G401 (cell line): Measurements from ENCODE around the gene RRBP1. TPM values are rescaled to one million over a fixed set of nuclear protein-coding genes. Genes with fewer than 3 reads are reported as not detected.

Source experiments
- DNase-seq: peaks from one replicate; pipeline ENCODE4 v3.0.0-alpha.2; 2015; ENCODE audit warnings: low spot score
- in situ Hi-C: cut with HindIII; loops from 2 replicates; pipeline ENCODE4 v1.10.0; 2016; ENCODE audit warnings: low sequenced_read_pairs, mixed read lengths
- total RNA-seq: library from RNA; depleted of rRNA; stranded (reverse); fragments of >200 nt; shearing (Covaris generic); gene quantifications from 2 replicates; pipeline ENCODE4 v1.2.3, GENCODE V29; 2014

Gene RRBP1
- total RNA-seq, 1 experiment from 2014 or later, result 67.8 TPM

DNA sequence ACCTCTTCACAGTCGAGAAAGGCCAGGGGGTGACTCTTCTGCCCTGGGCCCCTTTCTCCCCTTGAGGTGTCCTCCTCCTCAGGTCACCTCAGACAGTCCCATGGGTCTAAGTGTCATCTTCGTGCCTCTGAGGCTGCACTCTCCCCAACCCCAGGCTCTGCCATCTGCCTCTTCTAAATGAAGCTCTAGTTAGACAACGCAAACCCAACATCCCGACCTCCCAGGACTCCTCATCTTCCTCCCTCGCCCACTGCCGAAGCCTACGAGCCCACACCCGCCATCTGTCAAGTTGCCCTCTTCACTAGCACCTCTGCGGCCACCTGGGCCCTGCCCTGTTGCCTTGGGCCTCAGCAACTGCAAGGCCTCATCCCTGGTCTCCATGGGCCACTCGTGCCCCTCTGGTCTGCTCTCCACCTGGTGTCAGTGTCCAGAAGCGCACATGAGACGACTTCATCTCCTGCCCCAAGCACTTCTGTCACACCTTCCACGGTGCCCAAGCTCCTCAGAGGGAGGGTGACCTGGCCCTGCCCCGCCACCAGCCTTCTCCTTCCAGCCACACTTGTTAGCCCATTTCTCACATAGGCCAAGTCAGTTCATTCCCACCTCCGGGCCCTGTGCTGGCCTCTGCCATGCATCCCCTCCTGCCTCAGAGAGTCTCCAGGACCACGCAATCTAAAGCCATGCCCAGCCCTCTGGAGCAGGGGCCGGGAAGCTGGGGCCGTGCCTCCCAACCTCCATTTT is 53.8 kb downstream of the RRBP1 start:
- in situ Hi-C loops, result no loop called here
- no peak for DNase-seq

DNA sequence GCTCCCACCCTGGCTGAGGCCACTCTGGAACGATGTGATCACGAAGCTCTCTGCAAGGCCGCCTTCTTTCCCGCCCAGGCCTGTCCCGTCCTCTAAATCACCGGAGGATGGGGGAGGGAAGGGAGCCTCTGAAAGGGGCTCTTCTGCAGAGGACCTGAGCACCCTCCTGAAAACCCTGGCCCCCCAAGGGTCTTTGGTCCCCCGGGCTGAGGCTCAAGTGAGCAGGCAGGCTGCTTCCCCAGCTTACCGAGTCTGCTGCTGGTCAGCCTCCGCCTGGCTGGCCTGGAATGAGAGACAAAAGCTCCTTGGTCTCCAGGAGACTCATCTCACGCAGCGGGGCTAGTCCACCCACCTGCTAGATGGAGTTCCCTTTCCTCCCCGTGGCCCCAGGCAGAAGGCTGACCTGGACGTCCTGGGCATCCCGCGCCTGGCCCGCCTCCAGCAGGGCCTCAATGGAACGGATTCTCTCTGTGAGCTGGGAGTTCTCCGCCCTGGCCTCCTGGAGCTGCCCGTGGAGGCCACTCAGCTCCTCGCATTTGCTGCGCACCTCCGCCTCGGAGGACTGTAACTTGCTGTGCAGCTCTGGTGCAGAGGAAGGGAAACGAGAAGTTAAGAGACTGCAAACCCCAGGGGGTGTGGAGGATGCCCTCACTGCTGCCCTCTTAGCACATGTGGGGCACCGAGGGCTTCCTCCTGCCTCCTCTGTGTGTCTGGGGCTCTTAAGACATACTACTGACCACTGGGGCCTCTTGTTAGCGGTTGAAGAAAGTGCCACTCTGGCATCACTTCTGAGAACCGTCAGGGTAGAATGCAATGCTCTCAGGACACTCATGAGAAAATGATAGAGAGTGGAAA is 54.7 kb downstream of the RRBP1 start:
- DNase-seq, result no peak
- in situ Hi-C loops, result no loop called here

DNA sequence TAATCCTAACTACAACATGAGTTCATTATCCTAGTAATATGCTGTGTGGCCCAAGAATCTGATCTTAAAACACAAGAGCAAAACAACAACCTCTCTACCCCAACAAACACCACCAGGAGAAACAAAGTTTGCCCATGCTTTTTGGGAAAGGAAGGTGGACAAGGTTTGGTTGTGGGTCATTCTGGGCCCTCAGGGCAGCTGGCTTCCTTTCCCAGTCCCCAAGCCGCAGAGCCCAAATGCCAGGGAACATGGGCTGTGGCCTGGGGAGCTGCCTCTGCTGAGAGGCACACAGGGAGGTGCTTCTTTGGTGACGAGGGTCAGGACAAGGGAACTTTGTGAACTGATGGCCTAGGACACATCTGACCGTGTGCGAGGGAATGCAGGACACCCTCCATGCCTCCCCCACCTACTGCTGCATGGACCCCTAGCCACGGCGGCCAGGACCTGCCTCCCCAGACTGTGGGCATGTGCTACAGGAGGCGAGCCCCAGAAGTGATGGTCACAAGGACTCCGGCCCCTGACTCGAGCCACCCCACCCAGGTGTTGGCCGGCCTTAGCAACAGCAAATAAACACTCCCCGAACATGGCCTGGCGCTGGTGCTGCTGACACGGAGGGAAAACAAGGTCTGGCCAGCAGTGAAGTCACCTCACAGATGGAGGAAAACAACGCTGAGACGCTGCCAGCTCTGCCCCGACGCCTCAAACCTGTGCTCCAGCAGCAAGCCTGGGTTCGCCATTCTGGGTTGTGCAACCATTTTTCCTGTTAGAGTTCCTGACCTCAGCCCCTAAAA is 55.6 kb downstream of the RRBP1 start:
- in situ Hi-C loops, result no loop called here
- DNase-seq, result peak; percentile 47

DNA sequence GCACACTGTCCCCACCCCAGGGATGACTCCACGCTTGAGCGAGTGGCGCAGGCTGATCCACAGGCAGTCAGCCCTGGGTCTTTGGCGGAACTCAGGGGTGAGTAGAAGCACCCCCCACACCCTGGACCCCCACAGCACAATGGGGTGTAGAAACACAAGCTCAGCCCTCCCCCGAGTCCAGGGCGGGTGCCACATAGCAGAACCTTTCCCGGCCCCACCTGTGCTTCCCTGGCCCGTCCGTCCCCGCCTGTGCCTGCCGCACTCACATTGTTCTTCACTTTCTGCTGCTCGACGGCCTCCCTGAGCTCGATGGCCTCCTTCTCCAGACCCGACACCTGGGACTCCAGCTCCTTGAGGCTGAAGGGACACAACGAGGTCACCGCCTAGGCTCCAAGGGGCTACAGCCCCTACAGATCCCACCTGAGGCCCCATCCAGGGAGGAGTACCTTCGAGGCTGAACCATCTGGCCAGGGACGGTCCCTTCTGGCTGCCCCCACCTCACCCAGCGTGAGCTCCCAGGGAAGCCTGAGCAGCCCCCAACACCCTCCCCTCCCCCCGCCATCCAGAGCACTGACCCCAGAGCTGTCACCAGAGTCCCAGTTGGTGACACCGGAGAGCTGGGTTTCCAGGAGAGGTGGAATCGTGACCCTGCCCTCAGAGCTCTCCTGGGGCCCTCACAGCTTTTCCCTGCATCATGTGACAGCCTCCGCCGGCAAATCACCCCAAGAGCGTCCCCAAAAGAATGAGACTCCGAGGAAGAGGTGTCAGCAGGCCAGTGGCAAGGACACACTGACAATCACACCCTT is 56.6 kb downstream of the RRBP1 start:
- no peak for DNase-seq

DNA sequence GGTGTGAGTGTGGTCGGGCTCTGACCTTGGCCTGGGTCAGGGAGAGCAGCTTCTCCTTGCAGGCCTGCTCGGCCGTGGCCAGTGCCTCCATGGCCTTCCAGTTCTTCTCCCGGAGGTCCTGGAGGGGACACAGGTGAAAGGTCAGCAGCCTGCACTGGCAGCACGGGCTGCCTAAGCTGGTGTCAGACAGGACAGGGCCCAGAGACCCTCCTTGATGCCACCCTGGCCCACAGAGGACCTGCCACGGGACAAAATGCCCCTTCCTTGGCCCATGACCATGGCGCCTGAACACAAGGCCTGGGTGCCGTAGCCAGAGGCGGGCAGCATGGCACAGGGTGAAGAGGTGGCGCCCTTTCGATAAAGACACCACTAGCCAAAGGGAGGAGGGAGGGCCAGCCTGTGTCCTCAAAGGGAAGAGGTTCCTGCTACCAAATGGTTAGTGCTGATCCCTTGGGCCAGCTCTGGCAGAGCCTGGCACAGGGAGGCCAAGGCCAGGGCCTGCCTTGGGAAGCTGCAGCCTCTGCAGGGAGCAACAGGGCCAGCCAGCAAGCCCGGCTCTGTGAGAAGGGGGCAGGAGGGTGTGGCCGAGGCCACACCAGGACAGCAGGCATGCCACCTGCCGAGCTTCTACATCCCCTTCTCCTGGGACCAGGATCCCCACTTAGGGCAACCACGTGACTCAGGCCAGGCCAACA is 57.3 kb downstream of the RRBP1 start:
- in situ Hi-C loops, result no loop called here
- no peak for DNase-seq

More for the DNA sequence above, 56.6 kb downstream of the RRBP1 start:
- in situ Hi-C loops, result no loop called here

DNA sequence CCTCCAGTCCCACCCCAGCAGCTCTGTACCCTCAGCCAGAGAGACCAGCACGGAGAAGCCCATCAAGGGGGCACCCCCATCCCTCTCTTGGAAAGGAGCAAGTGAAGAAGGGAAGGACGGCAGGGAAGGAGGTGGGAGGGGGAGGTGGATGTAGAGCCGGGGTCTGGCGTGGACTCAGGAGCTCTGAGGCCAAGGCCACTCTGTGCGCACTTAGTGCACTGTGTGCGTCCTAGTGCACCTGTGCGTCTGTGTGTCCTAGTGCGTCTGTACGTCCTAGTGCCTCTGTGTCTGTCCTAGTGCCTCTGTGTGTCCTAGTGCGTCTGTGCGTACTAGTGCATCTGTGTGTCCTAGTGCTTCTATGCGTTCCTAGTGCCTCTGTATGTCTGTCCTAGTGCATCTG is 58.0 kb downstream of the RRBP1 start:
- DNase-seq, result no peak
- in situ Hi-C loops, result no loop called here

DNA sequence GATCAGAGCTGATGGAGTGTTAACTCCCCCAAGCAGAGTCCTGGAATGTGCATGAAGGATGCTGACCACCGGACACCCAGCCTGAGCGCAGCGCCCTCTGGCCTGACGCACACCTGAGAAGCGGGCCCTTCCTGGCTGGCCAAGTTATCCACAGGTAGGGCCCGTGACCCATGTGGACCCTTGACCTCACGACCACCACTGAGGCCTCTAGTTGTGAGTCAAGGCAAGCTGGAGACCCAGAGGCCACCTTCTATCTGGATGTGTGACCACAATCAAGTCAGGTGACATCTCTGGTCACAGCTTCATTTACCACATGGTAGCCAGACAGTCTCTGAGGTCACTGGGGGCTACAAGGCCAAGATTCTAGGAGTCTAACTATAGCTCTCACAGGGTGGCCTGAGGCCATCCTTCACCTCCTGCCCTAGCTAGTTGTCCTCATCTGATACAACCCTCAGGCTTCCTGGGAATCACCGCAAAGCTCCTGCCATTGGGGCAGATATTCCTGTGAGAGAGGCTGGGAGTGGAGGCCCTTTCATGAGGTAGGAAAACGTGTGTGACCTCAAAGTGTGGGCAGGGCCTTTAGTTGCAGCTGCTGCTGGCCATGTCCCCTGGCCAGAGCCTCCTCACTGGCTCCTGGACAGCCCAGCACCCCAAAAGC is 59.1 kb downstream of the RRBP1 start:
- in situ Hi-C loops, result no loop called here
- DNase-seq, result no peak

DNA sequence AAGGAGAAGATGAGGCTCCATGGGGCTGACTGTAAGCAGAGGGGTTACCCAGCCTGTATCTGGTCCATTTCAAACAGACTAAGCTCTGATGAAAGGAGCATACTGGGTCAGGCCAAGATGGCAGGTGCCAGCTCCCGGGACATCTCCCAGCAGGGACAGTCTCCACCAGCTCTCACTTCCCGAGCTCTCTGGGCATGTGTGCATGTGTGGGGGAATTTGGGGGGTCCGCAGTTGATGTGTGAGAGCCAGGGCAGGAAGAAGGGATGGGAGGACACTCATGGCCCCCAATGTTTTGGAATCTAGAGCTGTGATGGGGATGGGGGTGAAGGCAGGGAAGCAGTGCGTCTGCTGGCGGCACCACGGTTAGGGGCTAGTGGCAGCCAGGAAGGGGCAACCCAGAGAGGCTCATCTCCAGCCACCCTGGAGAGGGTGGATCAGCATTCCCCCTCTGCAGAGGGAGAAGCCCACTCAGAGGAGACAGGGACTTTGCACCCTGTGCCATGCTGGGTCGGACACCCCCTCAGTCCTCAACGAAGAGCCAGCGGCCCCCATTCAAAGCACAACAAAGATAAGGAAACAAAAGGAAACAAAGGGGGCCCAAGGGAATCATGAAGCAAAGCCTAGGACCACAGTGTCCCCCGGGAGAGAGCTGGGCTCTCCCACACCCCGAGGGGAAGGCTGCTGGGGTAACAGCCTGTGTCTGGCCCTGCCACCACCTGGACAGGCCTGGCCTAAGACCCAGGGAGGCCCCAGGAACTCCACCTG is 59.8 kb downstream of the RRBP1 start:
- in situ Hi-C loops, result no loop called here

DNA sequence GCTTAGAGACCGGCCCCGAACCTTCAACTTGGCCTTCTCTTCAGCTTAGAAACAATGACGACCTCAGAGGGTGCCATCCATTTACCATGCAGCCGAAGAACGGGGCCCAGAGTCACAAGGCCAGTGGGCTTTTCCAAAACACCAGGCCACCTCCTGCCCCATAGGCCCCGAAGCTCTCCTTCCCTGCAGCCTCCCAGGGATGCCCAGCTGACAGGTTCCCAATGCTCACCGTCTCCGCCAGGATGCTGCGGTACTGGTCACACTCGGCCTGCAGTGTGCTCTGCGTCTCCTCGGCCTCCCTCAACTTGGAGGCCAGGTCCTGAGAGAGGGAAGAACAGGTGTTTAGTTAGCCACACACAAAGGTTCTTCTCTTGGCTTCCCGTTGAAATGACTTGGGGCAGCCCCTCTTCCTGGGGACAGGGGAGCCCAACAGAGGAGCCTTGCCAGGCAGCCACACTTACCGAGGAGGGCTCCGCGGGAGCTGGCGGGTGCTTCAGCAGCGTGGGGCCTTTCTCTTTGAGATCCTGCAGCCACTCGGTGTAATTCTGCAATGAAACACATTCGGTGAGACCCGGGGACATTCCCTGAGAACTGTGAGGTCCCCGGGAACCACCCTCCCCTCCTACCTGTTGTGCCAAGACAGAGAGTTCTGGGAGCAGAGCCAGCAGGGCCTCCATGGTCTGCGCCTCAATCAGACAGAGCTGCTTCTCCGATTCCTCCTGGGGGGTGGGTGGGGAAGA is 60.6 kb downstream of the RRBP1 start:
- no peak for DNase-seq
- in situ Hi-C loops, result no loop called here

More for the DNA sequence above, 59.8 kb downstream of the RRBP1 start:
- no peak for DNase-seq

DNA sequence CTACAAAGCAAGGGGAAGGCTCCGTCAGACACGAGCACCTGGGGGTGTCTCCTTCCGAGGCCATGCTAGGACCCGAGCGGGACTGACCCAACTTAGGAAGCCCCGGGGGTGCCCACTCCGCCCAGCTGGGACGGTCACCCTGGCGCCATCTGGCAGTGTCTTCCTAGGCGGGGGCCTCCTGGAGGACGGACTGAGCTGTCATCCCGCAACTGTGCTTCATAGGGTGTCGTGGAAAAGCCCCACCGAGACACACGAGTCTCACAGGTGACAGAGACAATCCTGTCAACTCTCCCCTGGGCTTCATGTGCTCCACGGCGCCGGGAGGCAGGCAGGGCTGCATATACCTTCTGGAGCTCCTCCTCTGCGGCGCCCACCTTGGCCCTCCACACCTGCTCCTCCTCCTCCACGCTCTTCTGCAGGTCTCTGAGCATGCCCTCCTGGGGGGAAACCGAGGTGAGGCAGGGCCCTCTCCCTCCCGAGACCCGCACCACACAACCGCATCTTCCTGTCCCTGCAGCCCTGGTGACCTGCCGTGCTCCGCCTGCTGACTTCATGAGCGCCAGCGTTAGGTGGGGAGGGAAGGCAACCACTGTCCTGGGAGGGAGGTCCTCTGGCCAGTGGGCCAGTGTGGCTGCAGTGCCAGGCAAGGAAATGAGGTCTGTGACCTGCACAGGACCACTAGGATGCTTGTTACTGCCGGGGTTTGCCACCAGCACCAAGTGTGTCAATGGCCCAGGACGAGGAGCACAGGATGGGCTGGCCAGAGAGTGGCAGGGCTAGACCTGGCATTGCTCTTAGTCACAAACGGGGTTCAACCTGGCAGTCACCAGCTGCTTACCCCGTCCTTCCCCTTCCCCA is 61.4 kb downstream of the RRBP1 start:
- in situ Hi-C loops, result no loop called here
- DNase-seq, result no peak

DNA sequence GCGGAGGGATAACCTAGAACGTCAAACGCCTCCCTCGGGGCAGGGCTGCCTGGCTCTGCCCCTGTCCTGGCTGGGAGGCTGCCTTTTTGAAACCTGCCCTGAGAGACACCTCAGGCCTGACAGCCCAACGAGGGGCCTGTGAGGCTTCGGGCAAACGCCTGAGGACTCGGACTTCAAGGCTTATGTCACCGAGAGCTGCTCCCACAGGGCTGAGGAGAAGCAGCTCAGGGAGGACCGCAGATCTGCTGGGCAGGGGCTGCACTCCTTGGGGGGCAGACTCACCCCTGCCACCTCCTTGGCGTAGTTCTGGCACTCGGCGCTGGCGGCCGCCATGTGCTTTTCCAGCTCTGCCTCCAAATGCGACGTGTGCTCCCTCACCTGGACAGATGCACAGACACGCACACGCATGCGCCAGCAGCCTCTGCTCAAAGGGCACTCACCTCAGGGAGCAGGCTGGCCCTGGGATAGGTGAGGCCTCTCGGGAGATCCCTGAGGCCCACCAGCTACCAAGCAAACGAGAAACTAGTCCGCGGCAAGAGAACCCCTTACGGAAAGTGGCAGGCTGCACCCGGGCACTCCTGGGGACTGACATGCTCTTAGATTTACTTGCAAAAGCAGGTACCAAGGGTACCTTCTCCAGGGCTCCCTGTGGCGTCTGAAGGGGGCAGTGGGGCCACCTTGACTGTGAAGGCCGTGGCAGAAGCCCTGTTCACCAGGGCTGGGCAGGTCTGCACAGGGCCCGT is 62.5 kb downstream of the RRBP1 start:
- in situ Hi-C loops, result no loop called here
- no peak for DNase-seq

DNA sequence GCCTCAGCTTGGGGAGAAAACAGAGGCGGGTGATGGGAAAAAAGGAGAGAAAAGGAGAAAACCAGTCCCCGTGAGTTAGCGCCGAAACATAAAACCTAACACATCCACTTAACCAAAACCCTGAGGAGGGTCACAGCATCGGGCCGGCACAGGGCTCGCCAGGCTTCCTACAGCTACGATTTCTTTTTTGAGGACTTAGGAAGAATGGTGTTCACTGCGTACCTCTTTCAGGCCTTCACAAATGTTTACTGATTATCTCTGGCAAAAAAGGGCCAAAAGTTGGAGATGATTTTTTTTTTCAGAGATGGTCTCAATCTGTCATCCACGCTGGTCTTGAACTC is 63.4 kb downstream of the RRBP1 start:
- in situ Hi-C loops, result no loop called here
- no peak for DNase-seq

DNA sequence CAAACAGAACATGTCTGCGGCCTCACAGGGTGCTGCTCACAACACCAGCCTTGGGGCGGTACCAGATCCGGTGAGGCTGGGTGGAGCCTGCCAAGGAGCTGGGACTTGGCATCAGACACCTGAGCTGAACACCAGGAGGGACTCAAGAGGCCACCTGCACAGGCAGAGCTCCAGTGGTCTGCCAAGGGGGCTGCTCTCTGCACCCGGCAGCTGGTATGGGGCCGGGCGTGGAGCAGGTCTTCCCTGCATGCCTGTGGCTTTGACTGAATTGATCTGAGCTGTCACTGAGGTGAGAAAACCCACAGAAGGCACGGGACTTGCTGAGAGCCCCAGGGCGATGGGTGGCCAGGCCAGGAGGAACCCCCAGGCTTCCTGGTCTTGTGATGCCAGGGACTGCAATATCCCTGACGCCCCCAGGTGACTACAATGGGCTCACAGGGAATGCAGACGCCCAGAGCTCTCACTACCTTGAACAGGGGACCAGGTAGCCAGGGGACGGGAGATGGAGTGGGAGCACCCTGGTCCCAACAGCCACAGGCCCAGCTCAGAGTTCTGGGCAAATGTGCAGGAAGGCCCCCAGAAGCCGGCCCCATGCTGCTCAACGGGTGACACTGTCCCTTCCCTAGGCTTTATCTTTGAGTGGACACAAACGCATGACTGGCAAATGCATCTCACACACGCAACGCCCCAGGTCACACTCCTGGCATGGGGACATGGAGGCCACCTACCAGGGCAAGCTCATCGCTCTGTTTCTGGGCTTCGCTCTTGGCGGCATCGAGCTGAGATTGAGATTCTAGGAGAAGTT is 64.0 kb downstream of the RRBP1 start:
- DNase-seq, result no peak
- in situ Hi-C loops, result no loop called here

DNA sequence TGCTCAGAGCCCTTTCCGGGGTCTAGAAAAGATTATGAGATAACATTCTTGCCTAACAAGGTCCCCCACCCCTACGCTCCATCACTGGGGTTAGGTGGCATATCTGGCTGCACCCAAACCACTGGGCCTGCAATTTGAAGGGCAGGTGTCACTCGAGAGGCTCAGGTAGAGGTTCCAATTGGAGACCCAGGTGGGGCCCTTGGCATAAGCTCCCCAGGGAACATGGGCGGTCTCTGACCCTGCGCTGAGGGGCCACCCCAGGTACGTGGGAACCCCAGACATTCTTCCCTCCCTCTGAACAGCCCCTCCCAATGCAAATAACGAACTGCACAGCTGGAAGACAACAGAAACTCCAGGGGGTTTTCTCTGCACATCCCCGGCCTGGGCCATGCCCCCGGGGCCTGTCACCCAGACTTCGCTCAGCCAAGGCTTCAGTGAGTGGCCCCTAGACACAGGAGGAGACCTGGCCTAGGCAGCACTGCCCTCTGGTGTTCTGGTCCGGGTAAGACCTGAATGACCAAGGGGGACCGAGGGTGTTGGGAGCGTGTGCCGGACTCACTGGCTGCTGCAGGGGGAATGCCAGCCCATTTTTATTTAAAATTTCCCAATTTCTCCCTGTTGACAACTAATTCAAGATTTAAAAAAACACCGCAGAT is 64.7 kb downstream of the RRBP1 start:
- in situ Hi-C loops, result no loop called here
- peak; percentile 87 for DNase-seq
